Peyer's patch (tissue), 4 donors: ENCODE results near the gene AGBL4.

Experiments used
- POLR2A ChIP-seq, 2 donors: fragments of 450-650 bp; IDR thresholded peaks; one replicate each; pipeline ENCODE4 v1.5.1; 2017; ENCODE audit warnings: antibody characterized with exemption in 2 of 2, mild to moderate bottlenecking in 2 of 2, moderate library complexity in 2 of 2
- TF ChIP-seq, protein P1 (sequence below), 6 experiments: fragments of 450-650 bp in 4 of 6; fragments of 200-600 bp in 2 of 6; sonication (generic) in 1 of 6; IDR thresholded peaks; one replicate each; pipeline ENCODE4 v1.5.1; 2017 to 2019; ENCODE audit warnings: antibody characterized with exemption in 6 of 6, mild to moderate bottlenecking in 3 of 6, moderate library complexity in 1 of 6

DNA sequence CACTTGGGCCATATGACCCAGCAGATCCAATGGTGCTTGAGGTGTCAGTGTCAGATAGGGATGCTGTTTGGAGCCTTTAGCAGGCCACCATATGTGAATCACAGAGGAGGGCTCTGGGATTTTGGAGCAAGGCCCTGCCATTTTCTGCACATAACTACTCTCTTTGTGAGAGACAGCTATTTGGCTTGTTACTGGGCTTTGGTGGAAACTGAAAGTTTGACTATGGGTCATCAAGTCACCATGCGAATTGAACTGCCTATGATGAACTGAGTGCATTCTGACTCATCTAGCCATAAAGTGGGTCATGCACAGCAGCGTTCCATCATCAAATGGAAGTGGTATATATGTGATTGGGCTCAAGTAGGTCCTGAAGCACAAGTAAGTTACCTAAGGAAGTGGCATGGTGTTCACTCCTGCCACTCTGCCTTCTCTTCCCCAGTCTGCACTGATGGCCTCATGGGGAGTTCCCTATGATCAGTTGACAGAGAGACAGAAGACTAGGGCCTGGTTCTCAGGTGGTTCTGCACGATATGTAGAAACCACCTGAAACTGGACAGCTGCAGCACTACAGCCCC, 447.3 kb downstream of the AGBL4 start:
- TF ChIP-seq, protein P1, sequence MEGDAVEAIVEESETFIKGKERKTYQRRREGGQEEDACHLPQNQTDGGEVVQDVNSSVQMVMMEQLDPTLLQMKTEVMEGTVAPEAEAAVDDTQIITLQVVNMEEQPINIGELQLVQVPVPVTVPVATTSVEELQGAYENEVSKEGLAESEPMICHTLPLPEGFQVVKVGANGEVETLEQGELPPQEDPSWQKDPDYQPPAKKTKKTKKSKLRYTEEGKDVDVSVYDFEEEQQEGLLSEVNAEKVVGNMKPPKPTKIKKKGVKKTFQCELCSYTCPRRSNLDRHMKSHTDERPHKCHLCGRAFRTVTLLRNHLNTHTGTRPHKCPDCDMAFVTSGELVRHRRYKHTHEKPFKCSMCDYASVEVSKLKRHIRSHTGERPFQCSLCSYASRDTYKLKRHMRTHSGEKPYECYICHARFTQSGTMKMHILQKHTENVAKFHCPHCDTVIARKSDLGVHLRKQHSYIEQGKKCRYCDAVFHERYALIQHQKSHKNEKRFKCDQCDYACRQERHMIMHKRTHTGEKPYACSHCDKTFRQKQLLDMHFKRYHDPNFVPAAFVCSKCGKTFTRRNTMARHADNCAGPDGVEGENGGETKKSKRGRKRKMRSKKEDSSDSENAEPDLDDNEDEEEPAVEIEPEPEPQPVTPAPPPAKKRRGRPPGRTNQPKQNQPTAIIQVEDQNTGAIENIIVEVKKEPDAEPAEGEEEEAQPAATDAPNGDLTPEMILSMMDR (IDR thresholded peaks at IDR 0.05): no peak
- TF ChIP-seq POLR2A (IDR thresholded peaks at IDR 0.05): no peak
